HT-29 (cell line): ENCODE results near the gene KCNAB2. TPM values are rescaled to one million over a fixed set of nuclear protein-coding genes. Genes with fewer than 3 reads are reported as not detected.

ENCODE experiments used
- DNase-seq: peaks from one replicate; pipeline ENCODE4 v3.0.0-alpha.2; 2015; ENCODE audit warnings: low spot score
- total RNA-seq: library from RNA; depleted of rRNA; stranded (reverse); fragments of >200 nt; shearing (Covaris generic); gene quantifications from 2 replicates; pipeline ENCODE4 v1.2.3, GENCODE V29; 2014; rRNA removed

KCNAB2 gene
- total RNA-seq, 1 experiment from 2014 or later = 3.9 TPM

DNA sequence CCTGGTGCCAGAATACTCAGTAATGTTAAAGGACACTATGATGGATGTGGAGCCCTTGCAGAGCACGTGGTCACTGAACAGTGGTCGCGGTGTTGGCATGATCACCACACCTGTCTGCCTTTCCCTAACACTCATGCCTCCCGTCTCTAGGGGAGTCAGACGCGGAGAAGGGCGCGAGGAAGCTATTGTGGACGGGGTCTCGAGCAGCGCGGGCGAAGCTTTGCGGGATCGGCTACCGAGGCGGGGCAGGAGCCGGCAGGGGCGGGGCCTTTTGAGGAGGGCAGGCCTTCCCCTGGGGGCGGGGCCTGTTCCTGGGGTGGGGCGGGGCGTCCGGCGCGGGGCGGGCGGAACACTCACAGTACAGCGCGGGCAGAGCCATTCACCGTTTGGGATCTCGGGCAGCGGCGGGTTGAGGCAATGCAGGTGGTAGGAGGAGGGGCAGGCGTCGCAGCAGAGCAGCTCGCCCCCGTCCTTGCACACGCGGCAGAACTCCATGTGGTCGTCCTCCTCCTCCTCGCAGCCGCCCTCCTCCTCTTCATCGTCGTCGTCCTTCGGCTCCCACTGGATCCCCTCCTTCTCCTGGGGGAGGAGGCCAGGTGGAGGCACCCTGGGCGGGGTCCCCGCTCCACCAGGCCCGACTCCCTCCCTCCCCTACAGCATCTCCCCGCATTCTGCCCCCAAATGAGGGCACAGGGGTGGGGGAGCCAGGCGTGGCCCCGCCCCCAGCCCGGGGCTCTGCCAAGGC lies 103.0 kb downstream of the KCNAB2 start:
- peak; percentile 70 for DNase-seq

DNA sequence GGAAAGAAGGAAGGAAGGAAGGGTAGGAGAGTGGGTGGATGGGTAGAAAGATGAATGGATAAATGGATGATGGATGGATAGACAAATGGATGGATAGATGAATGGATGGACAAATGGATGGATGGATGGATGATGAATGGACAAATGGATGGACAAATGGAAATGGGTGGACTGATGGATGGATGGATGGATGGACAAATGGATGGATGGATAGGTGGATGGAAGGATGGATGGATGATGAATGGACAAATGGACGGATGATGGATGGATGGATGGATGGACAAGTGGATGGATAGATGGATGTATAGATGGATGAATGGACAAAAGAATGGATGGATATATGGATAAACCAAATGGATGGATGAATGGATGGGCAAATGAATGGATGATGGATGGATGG lies 103.9 kb downstream of the KCNAB2 start:
- DNase-seq = no peak

DNA sequence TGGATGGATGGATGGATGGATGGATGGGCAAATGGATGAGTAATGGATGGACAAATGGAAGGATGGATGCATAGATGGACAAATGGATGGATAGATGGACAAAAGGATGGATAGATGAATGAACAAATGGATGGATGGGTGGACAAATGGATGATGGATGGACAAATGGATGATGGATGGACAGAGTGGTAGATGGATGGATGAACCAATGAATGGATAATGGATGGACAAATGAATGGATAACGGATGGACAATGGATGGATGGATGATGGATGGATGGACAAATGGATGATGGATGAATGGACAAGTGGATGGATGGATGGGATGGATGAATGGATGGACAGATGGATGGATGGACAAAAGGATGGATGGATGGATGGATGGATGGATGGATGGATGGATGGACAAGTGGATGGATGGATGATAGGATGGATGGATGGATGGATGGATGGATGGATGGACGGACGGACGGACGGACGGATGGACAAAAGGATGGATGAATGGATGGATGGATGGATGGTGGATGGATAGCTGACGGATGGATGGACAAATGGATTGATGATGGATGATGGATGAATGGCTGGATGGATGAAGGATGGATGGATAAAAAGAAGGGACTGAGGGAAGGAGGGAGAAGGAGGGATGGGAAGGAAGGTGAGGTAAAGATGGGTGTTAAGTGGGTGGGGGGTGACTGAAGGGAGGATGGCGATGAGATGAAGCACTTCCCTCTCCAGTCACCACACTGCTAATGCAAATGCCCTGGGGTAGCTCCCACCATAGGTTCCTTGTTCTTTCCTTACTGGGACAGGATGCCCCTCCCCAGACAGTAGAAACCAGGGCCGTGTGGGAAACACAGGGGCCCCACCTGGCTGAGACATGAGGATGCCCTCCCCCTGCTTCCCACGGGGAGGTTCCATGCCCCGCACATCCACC lies 104.6 kb downstream of the KCNAB2 start:
- DNase-seq = no peak

Other genes starting within 250 kb of the KCNAB2 start
- gene NPHP4, start 53.5 kb upstream of the KCNAB2 start, total RNA-seq = 11.0 and 15.8 TPM in 2 replicates
- 0.18 and 0.25 TPM in 2 replicates for gene CHD5, start 134.4 kb downstream of the KCNAB2 start, total RNA-seq
- gene RPL22, start 153.7 kb downstream of the KCNAB2 start, total RNA-seq = 119 and 132 TPM in 2 replicates
- 21.4 and 22.7 TPM in 2 replicates for gene RNF207, start 160.2 kb downstream of the KCNAB2 start, total RNA-seq
- 95.3 and 95.5 TPM in 2 replicates for gene ICMT, start 190.1 kb downstream of the KCNAB2 start, total RNA-seq
- gene HES3, start 198.3 kb downstream of the KCNAB2 start, total RNA-seq = not detected in 2 replicates
- 4.1 and 4.8 TPM in 2 replicates for gene GPR153, start 215.2 kb downstream of the KCNAB2 start, total RNA-seq